Fibroblast of villous mesenchyme (primary cell): ENCODE measurements around the gene ATP1B3. TPM values are rescaled to one million over a fixed set of nuclear protein-coding genes. Genes with fewer than 3 reads are reported as not detected.
"Not testable (repeated sequence)": the region's sequence is repeated elsewhere in the genome, so short reads cannot be mapped to it uniquely, and the experiment has no call there.

ENCODE experiments used
- DNase-seq: peaks from one replicate; pipeline ENCODE4 v3.0.0-alpha.2; 2010; ENCODE audit warnings: low read depth
- H3K4me3 ChIP-seq: 2 replicates; pipeline ENCODE4 v1.5.1; 2011; ENCODE audit warnings: low read depth, mild to moderate bottlenecking, low read length
- CTCF ChIP-seq: IDR thresholded peaks from 2 replicates; pipeline ENCODE4 v1.5.1; 2012; ENCODE audit warnings: low read depth, mild to moderate bottlenecking, low read length; ENCODE audit not compliant: insufficient read depth
- total RNA-seq: library from RNA; depleted of rRNA; stranded (reverse); fragments of >200 nt; gene quantifications from 2 replicates; pipeline ENCODE4 v1.2.3, GENCODE V29; 2012

The ATP1B3 gene
- total RNA-seq, 1 donor = 82.5 TPM

- TF ChIP-seq CTCF = no peak
- H3K4me3 ChIP-seq = no peak overlapping the region
- DNase-seq = no peak
These were observed 22.5 kb downstream of the ATP1B3 start for GRCh38 chr3:141898908-141899307.

GRCh38 chr3:141900343-141900742 lies 23.9 kb downstream of the ATP1B3 start:
- no peak for DNase-seq
- no peak for TF ChIP-seq CTCF
- no peak overlapping the region for H3K4me3 ChIP-seq

GRCh38 chr3:141901914-141902313 lies 25.5 kb downstream of the ATP1B3 start:
- no peak for TF ChIP-seq CTCF
- H3K4me3 ChIP-seq = no peak overlapping the region
- no peak for DNase-seq

- TF ChIP-seq CTCF = no peak
- no peak for DNase-seq
These were observed 27.8 kb downstream of the ATP1B3 start for GRCh38 chr3:141904203-141904602.

GRCh38 chr3:141905129-141905528 lies 28.7 kb downstream of the ATP1B3 start:
- TF ChIP-seq CTCF = no peak
- no peak for DNase-seq
- H3K4me3 ChIP-seq = no peak overlapping the region

More at GRCh38 chr3:141904203-141904602, 27.8 kb downstream of the ATP1B3 start:
- no peak overlapping the region for H3K4me3 ChIP-seq

GRCh38 chr3:141909408-141909807 lies 33.0 kb downstream of the ATP1B3 start:
- H3K4me3 ChIP-seq = no peak overlapping the region
- no peak for DNase-seq
- TF ChIP-seq CTCF = no peak

GRCh38 chr3:141909986-141910385 lies 33.5 kb downstream of the ATP1B3 start:
- not testable (repeated sequence) for H3K4me3 ChIP-seq, DNase-seq
